ENCODE results near the gene SEZ6.

SEZ6 gene

DNA sequence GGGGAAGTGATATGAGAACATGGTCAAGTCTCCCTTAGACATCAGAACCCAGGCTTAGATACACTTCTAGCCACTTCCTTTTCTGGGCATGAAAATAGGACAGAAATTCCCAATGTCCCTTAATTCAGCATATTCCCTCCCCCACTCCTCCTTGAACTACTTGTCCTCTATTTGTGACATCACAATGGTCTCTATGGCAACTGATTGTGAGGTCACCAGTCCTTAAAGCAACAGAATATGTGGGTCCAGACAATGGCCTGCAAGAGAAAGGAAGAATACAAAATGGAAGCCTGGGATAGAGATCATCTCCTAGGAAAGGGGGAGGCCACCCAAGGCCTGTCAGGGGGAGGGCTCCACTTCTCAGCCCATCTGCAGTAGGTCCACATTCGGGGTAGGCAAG, 6.7 kb upstream of the SEZ6 start:
- H3K18ac ChIP-seq (ENCODE audit: low read length), result no peak overlapping the region
- H2AK5ac ChIP-seq (ENCODE audit: low read depth, low read length), result no peak overlapping the region
- peaks cover 0 to 12% (median 0%) of the 10 kb centered on the region in 3 experiments for H3K27me3 ChIP-seq (ENCODE audit: control insufficient read depth in 3 of 3, insufficient read depth in 3 of 3, low read depth in 1 of 3, low read length in 3 of 3)
- H3K4me3 ChIP-seq (ENCODE audit: low read length in 2 of 2), result no peak overlapping the region
- no peak overlapping the region for H3K4ac ChIP-seq (ENCODE audit: low read length)
- no peak overlapping the region for H3K4me2 ChIP-seq (ENCODE audit: insufficient read depth, low read length, poor library complexity, severe bottlenecking)
- WGBS, 2 donors (ENCODE audit: extremely low coverage in 2 of 2, insufficient read length in 2 of 2, insufficient replicate concordance in 1 of 2), result no CpG with 5 or more reads among the region's 1 CpG
- no peak overlapping the region for H3K23ac ChIP-seq (ENCODE audit: low read depth, low read length, poor library complexity)
- no peaks in the 10 kb centered on the region for H3K79me1 ChIP-seq (ENCODE audit: low read depth, low read length)
- H4K8ac ChIP-seq (ENCODE audit: low read depth, low read length), result no peak overlapping the region
- H3K9me3 ChIP-seq (replicated peaks in 1 of 2; ENCODE audit: control insufficient read depth in 2 of 2, insufficient read depth in 1 of 2, low read depth in 1 of 2, low read length in 2 of 2), result no peaks in the 10 kb centered on the region
- H2AFZ ChIP-seq (ENCODE audit: low read length), result no peak overlapping the region
- peaks cover 1 to 10% of the 10 kb centered on the region in 2 donors for H3K4me1 ChIP-seq (ENCODE audit: control insufficient read depth in 2 of 2, insufficient read depth in 1 of 2, low read depth in 1 of 2, low read length in 2 of 2)
- H2BK12ac ChIP-seq (ENCODE audit: low read length), result no peak overlapping the region
- no peak overlapping the region for H2BK15ac ChIP-seq (ENCODE audit: low read length)
- no peak overlapping the region for H2BK120ac ChIP-seq (ENCODE audit: low read depth, low read length)
- no peak overlapping the region for H3K14ac ChIP-seq (ENCODE audit: low read length)
- no peak overlapping the region for H3K27ac ChIP-seq (replicated peaks; ENCODE audit: low read length)
- DNase-seq (ENCODE audit: low spot score), result no peak
- no peaks in the 10 kb centered on the region for H3K36me3 ChIP-seq (replicated peaks in 1 of 2; ENCODE audit: control insufficient read depth in 2 of 2, insufficient read depth in 2 of 2, low read length in 2 of 2)
- no peak overlapping the region for H3K9ac ChIP-seq (ENCODE audit: low read depth, low read length, poor library complexity)
- no peak overlapping the region for H2BK5ac ChIP-seq (ENCODE audit: low read length)
- no peak overlapping the region for H4K91ac ChIP-seq (ENCODE audit: low read depth, low read length, poor library complexity)

DNA sequence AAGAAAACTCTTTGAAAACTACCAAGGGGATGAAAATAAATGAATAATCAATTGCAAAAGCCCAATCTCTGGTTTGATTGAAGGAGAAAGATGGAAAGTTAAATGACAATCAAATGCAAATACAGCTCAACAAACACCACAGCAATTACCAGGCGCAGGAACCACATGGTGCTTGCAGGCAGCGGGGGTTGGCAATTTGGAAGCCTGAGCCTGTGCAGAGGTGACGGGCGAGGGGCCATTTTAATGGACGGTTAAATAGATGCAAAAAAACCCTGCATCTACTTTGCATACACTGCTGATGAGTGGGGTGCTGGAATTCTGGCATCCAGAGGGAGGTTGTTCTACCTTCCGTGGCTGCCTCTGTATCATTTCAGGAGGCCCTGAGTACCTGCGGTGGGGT, 4.8 kb upstream of the SEZ6 start:
- H3K4me1 ChIP-seq (ENCODE audit: control insufficient read depth in 2 of 2, insufficient read depth in 1 of 2, low read depth in 1 of 2, low read length in 2 of 2), result peaks cover 5 to 10% of the 10 kb centered on the region in 2 donors
- no peak overlapping the region for H2BK12ac ChIP-seq (ENCODE audit: low read length)
- H3K18ac ChIP-seq (ENCODE audit: low read length), result no peak overlapping the region
- H2BK5ac ChIP-seq (ENCODE audit: low read length), result no peak overlapping the region
- H3K4me2 ChIP-seq (ENCODE audit: insufficient read depth, low read length, poor library complexity, severe bottlenecking), result no peak overlapping the region
- H4K8ac ChIP-seq (ENCODE audit: low read depth, low read length), result no peak overlapping the region
- H4K91ac ChIP-seq (ENCODE audit: low read depth, low read length, poor library complexity), result no peak overlapping the region
- no peaks in the 10 kb centered on the region for H3K36me3 ChIP-seq (replicated peaks in 1 of 2; ENCODE audit: control insufficient read depth in 2 of 2, insufficient read depth in 2 of 2, low read length in 2 of 2)
- no peak overlapping the region for H3K14ac ChIP-seq (ENCODE audit: low read length)
- no peak overlapping the region for H3K4me3 ChIP-seq (ENCODE audit: low read length in 2 of 2)
- H2AK5ac ChIP-seq (ENCODE audit: low read depth, low read length), result no peak overlapping the region
- no peak overlapping the region for H3K27ac ChIP-seq (replicated peaks; ENCODE audit: low read length)
- H3K79me1 ChIP-seq (ENCODE audit: low read depth, low read length), result no peaks in the 10 kb centered on the region
- H3K27me3 ChIP-seq (ENCODE audit: control insufficient read depth in 3 of 3, insufficient read depth in 3 of 3, low read depth in 1 of 3, low read length in 3 of 3), result peaks cover 0 to 12% (median 3%) of the 10 kb centered on the region in 3 experiments
- H2AFZ ChIP-seq (ENCODE audit: low read length), result no peak overlapping the region
- H2BK15ac ChIP-seq (ENCODE audit: low read length), result no peak overlapping the region
- DNase-seq (ENCODE audit: low spot score), result no peak
- no peaks in the 10 kb centered on the region for H3K9me3 ChIP-seq (replicated peaks in 1 of 2; ENCODE audit: control insufficient read depth in 2 of 2, insufficient read depth in 1 of 2, low read depth in 1 of 2, low read length in 2 of 2)
- no peak overlapping the region for H3K9ac ChIP-seq (ENCODE audit: low read depth, low read length, poor library complexity)
- no peak overlapping the region for H2BK120ac ChIP-seq (ENCODE audit: low read depth, low read length)
- no CpG with 5 or more reads among the region's 7 CpGs for WGBS, 2 donors (ENCODE audit: extremely low coverage in 2 of 2, insufficient read length in 2 of 2, insufficient replicate concordance in 1 of 2)
- H3K4ac ChIP-seq (ENCODE audit: low read length), result no peak overlapping the region
- H3K23ac ChIP-seq (ENCODE audit: low read depth, low read length, poor library complexity), result no peak overlapping the region

- no peak overlapping the region for H3K4me2 ChIP-seq (ENCODE audit: insufficient read depth, low read length, poor library complexity, severe bottlenecking)
- H2BK12ac ChIP-seq (ENCODE audit: low read length), result no peak overlapping the region
- H3K9me3 ChIP-seq (replicated peaks in 1 of 2; ENCODE audit: control insufficient read depth in 2 of 2, insufficient read depth in 1 of 2, low read depth in 1 of 2, low read length in 2 of 2), result no peaks in the 10 kb centered on the region
- H3K27me3 ChIP-seq (ENCODE audit: control insufficient read depth in 3 of 3, insufficient read depth in 3 of 3, low read depth in 1 of 3, low read length in 3 of 3), result peaks cover 5 to 15% (median 8%) of the 10 kb centered on the region in 3 experiments
- H2BK120ac ChIP-seq (ENCODE audit: low read depth, low read length), result no peak overlapping the region
- no peak overlapping the region for H3K27ac ChIP-seq (replicated peaks; ENCODE audit: low read length)
- no peak overlapping the region for H3K14ac ChIP-seq (ENCODE audit: low read length)
- H2BK5ac ChIP-seq (ENCODE audit: low read length), result no peak overlapping the region
- H2BK15ac ChIP-seq (ENCODE audit: low read length), result no peak overlapping the region
- H2AFZ ChIP-seq (ENCODE audit: low read length), result no peak overlapping the region
- no peak overlapping the region for H3K4me3 ChIP-seq (ENCODE audit: low read length in 2 of 2)
- no peak overlapping the region for H4K91ac ChIP-seq (ENCODE audit: low read depth, low read length, poor library complexity)
- no CpG with 5 or more reads among the region's 3 CpGs for WGBS, 2 donors (ENCODE audit: extremely low coverage in 2 of 2, insufficient read length in 2 of 2, insufficient replicate concordance in 1 of 2)
- H2AK5ac ChIP-seq (ENCODE audit: low read depth, low read length), result no peak overlapping the region
- H3K79me1 ChIP-seq (ENCODE audit: low read depth, low read length), result no peaks in the 10 kb centered on the region
- no peaks in the 10 kb centered on the region for H3K36me3 ChIP-seq (replicated peaks in 1 of 2; ENCODE audit: control insufficient read depth in 2 of 2, insufficient read depth in 2 of 2, low read length in 2 of 2)
- H3K18ac ChIP-seq (ENCODE audit: low read length), result no peak overlapping the region
- H3K9ac ChIP-seq (ENCODE audit: low read depth, low read length, poor library complexity), result no peak overlapping the region
- H3K23ac ChIP-seq (ENCODE audit: low read depth, low read length, poor library complexity), result no peak overlapping the region
- no peak for DNase-seq (ENCODE audit: low spot score)
- peaks cover 5 to 12% of the 10 kb centered on the region in 2 donors for H3K4me1 ChIP-seq (ENCODE audit: control insufficient read depth in 2 of 2, insufficient read depth in 1 of 2, low read depth in 1 of 2, low read length in 2 of 2)
- H3K4ac ChIP-seq (ENCODE audit: low read length), result no peak overlapping the region
- H4K8ac ChIP-seq (ENCODE audit: low read depth, low read length), result no peak overlapping the region
Measured at GRCh38 chr17:29010129-29010528, 4.3 kb upstream of the SEZ6 start.

- H3K4ac ChIP-seq (ENCODE audit: low read length), result no peak overlapping the region
- no peak overlapping the region for H4K91ac ChIP-seq (ENCODE audit: low read depth, low read length, poor library complexity)
- no peaks in the 10 kb centered on the region for H3K79me1 ChIP-seq (ENCODE audit: low read depth, low read length)
- H3K27ac ChIP-seq (replicated peaks; ENCODE audit: low read length), result no peak overlapping the region
- H3K4me3 ChIP-seq (ENCODE audit: low read length in 2 of 2), result no peak overlapping the region
- no peak overlapping the region for H3K4me2 ChIP-seq (ENCODE audit: insufficient read depth, low read length, poor library complexity, severe bottlenecking)
- peaks cover 10 to 31% (median 23%) of the 10 kb centered on the region in 3 experiments for H3K27me3 ChIP-seq (ENCODE audit: control insufficient read depth in 3 of 3, insufficient read depth in 3 of 3, low read depth in 1 of 3, low read length in 3 of 3)
- H2BK120ac ChIP-seq (ENCODE audit: low read depth, low read length), result no peak overlapping the region
- H3K23ac ChIP-seq (ENCODE audit: low read depth, low read length, poor library complexity), result no peak overlapping the region
- H3K4me1 ChIP-seq (ENCODE audit: control insufficient read depth in 2 of 2, insufficient read depth in 1 of 2, low read depth in 1 of 2, low read length in 2 of 2), result peaks cover 4 to 13% of the 10 kb centered on the region in 2 donors
- no peak overlapping the region for H3K18ac ChIP-seq (ENCODE audit: low read length)
- no CpG with 5 or more reads among the region's 3 CpGs for WGBS, 2 donors (ENCODE audit: extremely low coverage in 2 of 2, insufficient read length in 2 of 2, insufficient replicate concordance in 1 of 2)
- H2AFZ ChIP-seq (ENCODE audit: low read length), result no peak overlapping the region
- H3K14ac ChIP-seq (ENCODE audit: low read length), result no peak overlapping the region
- no peak overlapping the region for H4K8ac ChIP-seq (ENCODE audit: low read depth, low read length)
- H2BK12ac ChIP-seq (ENCODE audit: low read length), result no peak overlapping the region
- H3K9me3 ChIP-seq (replicated peaks in 1 of 2; ENCODE audit: control insufficient read depth in 2 of 2, insufficient read depth in 1 of 2, low read depth in 1 of 2, low read length in 2 of 2), result no peaks in the 10 kb centered on the region
- H2BK15ac ChIP-seq (ENCODE audit: low read length), result no peak overlapping the region
- no peak overlapping the region for H2AK5ac ChIP-seq (ENCODE audit: low read depth, low read length)
- no peak overlapping the region for H2BK5ac ChIP-seq (ENCODE audit: low read length)
- no peak overlapping the region for H3K9ac ChIP-seq (ENCODE audit: low read depth, low read length, poor library complexity)
- H3K36me3 ChIP-seq (replicated peaks in 1 of 2; ENCODE audit: control insufficient read depth in 2 of 2, insufficient read depth in 2 of 2, low read length in 2 of 2), result no peaks in the 10 kb centered on the region
- no peak for DNase-seq (ENCODE audit: low spot score)
Measured at GRCh38 chr17:29008591-29008990, 2.8 kb upstream of the SEZ6 start.

Data from neuronal stem cell (in vitro differentiated cells).